GM23338 (cell line): ENCODE measurements around the gene MUC5AC. TPM values are rescaled to one million over a fixed set of nuclear protein-coding genes. Genes with fewer than 3 reads are reported as not detected.
"Not testable (repeated sequence)": the region's sequence is repeated elsewhere in the genome, so short reads cannot be mapped to it uniquely, and the experiment has no call there.

Source experiments
- ATAC-seq: fragments of 200-7000 bp; cut with Tn5 transposase; 3 replicates; pipeline ENCODE4 v1.9.1; 2020
- DNase-seq: peaks from one replicate; pipeline ENCODE4 v3.0.0-alpha.2; 2015; ENCODE audit warnings: low spot score
- H2AFZ ChIP-seq: fragments of 200-600 bp; sonication (generic); 2 replicates; pipeline ENCODE4 v1.8.0; 2016; ENCODE audit warnings: antibody characterized with exemption, mild to moderate bottlenecking, moderate library complexity
- H3F3A ChIP-seq: fragments of 200-600 bp; sonication (generic); replicated peaks from 2 replicates; pipeline ENCODE4 v1.8.0; 2017; ENCODE audit warnings: antibody characterized with exemption, mixed run types, low read depth
- H3K27ac ChIP-seq: fragments of 200-600 bp; sonication (generic); 2 replicates; pipeline ENCODE4 v1.6.1; 2016; ENCODE audit warnings: low read depth
- H3K27me3 ChIP-seq: fragments of 200-600 bp; sonication (generic); 2 replicates; pipeline ENCODE4 v1.8.0; 2016; ENCODE audit warnings: mild to moderate bottlenecking, mixed run types, moderate library complexity; ENCODE audit not compliant: insufficient read depth
- H3K36me3 ChIP-seq: fragments of 200-600 bp; sonication (generic); 2 replicates; pipeline ENCODE4 v1.8.0; 2016; ENCODE audit warnings: mild to moderate bottlenecking; ENCODE audit not compliant: insufficient read depth
- H3K4me1 ChIP-seq: fragments of 200-600 bp; sonication (generic); 2 replicates; pipeline ENCODE4 v1.8.0; 2016; ENCODE audit warnings: mild to moderate bottlenecking, moderate library complexity; ENCODE audit not compliant: insufficient read depth
- H3K4me2 ChIP-seq: fragments of 200-600 bp; sonication (generic); 2 replicates; pipeline ENCODE4 v1.7.1; 2017; ENCODE audit warnings: mixed run types
- H3K4me3 ChIP-seq: fragments of 200-600 bp; sonication (generic); 2 replicates; pipeline ENCODE4 v1.6.1; 2016; ENCODE audit warnings: mixed run types
- H3K79me2 ChIP-seq: fragments of 200-600 bp; sonication (generic); replicated peaks from 2 replicates; pipeline ENCODE4 v1.8.0; 2017; ENCODE audit warnings: mild to moderate bottlenecking; ENCODE audit not compliant: insufficient read depth
- H3K9me2 ChIP-seq: fragments of 200-600 bp; sonication (generic); 2 replicates; pipeline ENCODE4 v1.8.0; 2017; ENCODE audit not compliant: insufficient read depth
- H4K20me1 ChIP-seq: fragments of 200-600 bp; sonication (generic); replicated peaks from 2 replicates; pipeline ENCODE4 v1.8.0; 2017; ENCODE audit warnings: mild to moderate bottlenecking; ENCODE audit not compliant: insufficient read depth
- H3K27ac Mint-ChIP-seq: 2 replicates; pipeline ENCODE4 v1.8.0; 2020; ENCODE audit warnings: inconsistent platforms, mild to moderate bottlenecking, moderate library complexity, mixed read lengths
- H3K27me3 Mint-ChIP-seq: 3 replicates; pipeline ENCODE4 v1.8.0; 2022; ENCODE audit warnings: low read depth, mild to moderate bottlenecking, moderate library complexity, mixed read lengths, inconsistent platforms; ENCODE audit not compliant: insufficient read depth, poor library complexity
- H3K36me3 Mint-ChIP-seq: 3 replicates; pipeline ENCODE4 v1.8.0; 2021; ENCODE audit warnings: low read depth, mild to moderate bottlenecking, inconsistent platforms, moderate library complexity, mixed read lengths
- H3K4me1 Mint-ChIP-seq: 3 replicates; pipeline ENCODE4 v1.8.0; 2020; ENCODE audit warnings: mild to moderate bottlenecking, inconsistent platforms, mixed read lengths
- H3K4me3 Mint-ChIP-seq: 3 replicates; pipeline ENCODE4 v1.8.0; 2021; ENCODE audit warnings: moderate library complexity, mild to moderate bottlenecking, inconsistent platforms, mixed read lengths
- H3K9me3 Mint-ChIP-seq: 3 replicates; pipeline ENCODE4 v1.8.0; 2020; ENCODE audit warnings: moderate library complexity, mild to moderate bottlenecking, inconsistent platforms, mixed read lengths
- CTCF ChIP-seq, 2 experiments: fragments of 200-600 bp in 1 of 2; sonication (generic) in 1 of 2; conservative IDR thresholded peaks; 2 replicates each; pipeline versions ENCODE4 v1.5.1 to v1.6.1; 2016 to 2017; ENCODE audit warnings: antibody characterized with exemption in 2 of 2, low read depth in 2 of 2, mild to moderate bottlenecking in 2 of 2, moderate library complexity in 1 of 2
- NANOG ChIP-seq: IDR thresholded peaks from 2 replicates; pipeline ENCODE4 v1.6.1; 2016; ENCODE audit warnings: antibody characterized with exemption, borderline replicate concordance
- ZNF114 ChIP-seq: fragments of 250-450 bp; sonication (Bioruptor Pico); IDR thresholded peaks from 2 replicates; pipeline ENCODE4 v1.5.0; 2020; ENCODE audit warnings: mild to moderate bottlenecking, moderate library complexity
- ZNF331 ChIP-seq: fragments of 250-450 bp; sonication (Bioruptor Pico); IDR thresholded peaks from 2 replicates; pipeline ENCODE4 v1.5.0; 2020; ENCODE audit warnings: low read depth, mild to moderate bottlenecking, moderate library complexity
- polyA plus RNA-seq: library from polyadenylated mRNA; unstranded; fragments of >200 nt; fragmentation: Nextera tagmentation; extraction: Ambion mirVana; gene quantifications from 2 replicates; pipeline ENCODE4 v1.2.1, GENCODE V29; 2016
- total RNA-seq: library from RNA; depleted of rRNA; stranded (reverse); fragments of >200 nt; shearing (Covaris generic); gene quantifications from 2 replicates; pipeline ENCODE4 v1.2.3, GENCODE V29; 2014

The MUC5AC gene
- total and polyA plus RNA-seq, 2 experiments from 2014 or later, result not detected

- TF ChIP-seq CTCF (conservative IDR thresholded peaks at IDR 0.05; ENCODE audit: low read depth in 2 of 2), result no peak
- TF ChIP-seq NANOG, result no peak
Observed at GRCh38 chr11:1241706-1242105, 84.0 kb downstream of the MUC5AC start (continued).

- H3K9me2 ChIP-seq, result no peaks in the 10 kb centered on the region
- no peak overlapping the region for H3K4me2 ChIP-seq
- H3K27ac Mint-ChIP-seq, result no peak overlapping the region
- DNase-seq (no peak), ATAC-seq (no peak)
- no peaks in the 10 kb centered on the region for H3K4me1 ChIP-seq
- H3K36me3 ChIP-seq, result no peaks in the 10 kb centered on the region
- no peaks in the 10 kb centered on the region for H3K79me2 ChIP-seq
- peaks cover 44% of the 10 kb centered on the region for H3K9me3 Mint-ChIP-seq
- H3K27me3 ChIP-seq, result no peaks in the 10 kb centered on the region
- peaks cover 10% of the 10 kb centered on the region for H3K27me3 Mint-ChIP-seq
- H3K4me3 Mint-ChIP-seq, result no peak overlapping the region
- H3F3A ChIP-seq, result no peaks in the 10 kb centered on the region
- no peak overlapping the region for H3K27ac ChIP-seq
- H4K20me1 ChIP-seq, result no peaks in the 10 kb centered on the region
- H3K36me3 Mint-ChIP-seq, result peaks cover 27% of the 10 kb centered on the region
- TF ChIP-seq ZNF331 (CRISPR knock-in tag), result no peak
- no peak for TF ChIP-seq CTCF (conservative IDR thresholded peaks at IDR 0.05; ENCODE audit: low read depth in 2 of 2)
- TF ChIP-seq ZNF114 (CRISPR knock-in tag), result no peak
- H3K4me1 Mint-ChIP-seq, result no peaks in the 10 kb centered on the region
- no peak overlapping the region for H2AFZ ChIP-seq
- no peak overlapping the region for H3K4me3 ChIP-seq
Observed at GRCh38 chr11:1242289-1242688, 84.5 kb downstream of the MUC5AC start.

- Mint-ChIP-seq H3K9me3 (peaks cover 46% of the 10 kb centered on the region), H3K27me3 (peaks cover 11% of the 10 kb centered on the region), H3K36me3 (peaks cover 27% of the 10 kb centered on the region)
- H3K27ac Mint-ChIP-seq, H3K4me1 ChIP-seq, DNase-seq, H3K4me3 Mint-ChIP-seq, H3K9me2 ChIP-seq, H3F3A ChIP-seq, H3K27ac ChIP-seq, H3K4me2 ChIP-seq, H3K36me3 ChIP-seq, H3K79me2 ChIP-seq, H3K4me1 Mint-ChIP-seq, H2AFZ ChIP-seq, H4K20me1 ChIP-seq, ATAC-seq, H3K4me3 ChIP-seq, H3K27me3 ChIP-seq: not testable (repeated sequence)
Observed at GRCh38 chr11:1242751-1243150, 85.0 kb downstream of the MUC5AC start.

GRCh38 chr11:1243521-1243920 is 85.8 kb downstream of the MUC5AC start:
- Mint-ChIP-seq H3K27me3 (peaks cover 14% of the 10 kb centered on the region), H3K9me3 (peaks cover 52% of the 10 kb centered on the region), H3K36me3 (peaks cover 32% of the 10 kb centered on the region)
- not testable (repeated sequence) for H4K20me1 ChIP-seq, H3K36me3 ChIP-seq, DNase-seq, H2AFZ ChIP-seq, H3K27ac Mint-ChIP-seq, H3K9me2 ChIP-seq, H3K4me2 ChIP-seq, H3K4me1 ChIP-seq, ATAC-seq, H3K4me1 Mint-ChIP-seq, H3F3A ChIP-seq, H3K79me2 ChIP-seq, H3K27me3 ChIP-seq, H3K27ac ChIP-seq, H3K4me3 Mint-ChIP-seq, H3K4me3 ChIP-seq

- H3K27me3 ChIP-seq, H4K20me1 ChIP-seq, H3K9me2 ChIP-seq, H3K4me3 Mint-ChIP-seq, H3K4me1 Mint-ChIP-seq, H3K4me1 ChIP-seq, H3K4me3 ChIP-seq, H3K27ac Mint-ChIP-seq, H3K27ac ChIP-seq, H3K4me2 ChIP-seq, DNase-seq, H3F3A ChIP-seq, H3K79me2 ChIP-seq, H2AFZ ChIP-seq, ATAC-seq, H3K36me3 ChIP-seq: not testable (repeated sequence)
- peaks cover 57% of the 10 kb centered on the region for H3K9me3 Mint-ChIP-seq
- H3K27me3 Mint-ChIP-seq, result peaks cover 14% of the 10 kb centered on the region
- peaks cover 33% of the 10 kb centered on the region for H3K36me3 Mint-ChIP-seq
Observed at GRCh38 chr11:1244557-1244956, 86.8 kb downstream of the MUC5AC start.

GRCh38 chr11:1245717-1246116 is 88.0 kb downstream of the MUC5AC start:
- peaks cover 69% of the 10 kb centered on the region for H3K9me3 Mint-ChIP-seq
- not testable (repeated sequence) for H4K20me1 ChIP-seq, H3K27ac ChIP-seq, H3K9me2 ChIP-seq, H3K36me3 ChIP-seq, H3K27ac Mint-ChIP-seq, H2AFZ ChIP-seq, H3K4me3 Mint-ChIP-seq, H3K4me1 Mint-ChIP-seq, ATAC-seq, H3K79me2 ChIP-seq, DNase-seq, H3K4me3 ChIP-seq, H3K27me3 ChIP-seq, H3F3A ChIP-seq, H3K4me1 ChIP-seq, H3K4me2 ChIP-seq
- peaks cover 14% of the 10 kb centered on the region for H3K27me3 Mint-ChIP-seq
- H3K36me3 Mint-ChIP-seq, result peaks cover 38% of the 10 kb centered on the region
